Loucy (cell line): ENCODE data around the gene CRACR2A.

Experiments
- H2AFZ ChIP-seq: fragments of 200-600 bp; sonication (generic); 2 replicates; pipeline ENCODE4 v1.6.0; 2016; ENCODE audit warnings: antibody characterized with exemption, mild to moderate bottlenecking, low read length, moderate library complexity
- H3F3A ChIP-seq: fragments of 200-600 bp; 2 replicates; pipeline ENCODE4 v1.6.0; 2016; ENCODE audit warnings: antibody characterized with exemption, low read depth, mild to moderate bottlenecking
- H3K27me3 ChIP-seq: fragments of 200-600 bp; sonication (generic); 2 replicates; pipeline ENCODE4 v1.6.1; 2014; ENCODE audit warnings: low read length, mild to moderate bottlenecking; ENCODE audit not compliant: insufficient read depth, poor library complexity, severe bottlenecking
- H3K36me3 ChIP-seq: fragments of 200-600 bp; sonication (generic); 2 replicates; pipeline ENCODE4 v1.6.1; 2016; ENCODE audit warnings: low read length; ENCODE audit not compliant: insufficient read depth
- H3K4me1 ChIP-seq: fragments of 200-600 bp; sonication (generic); 2 replicates; pipeline ENCODE4 v1.5.1; 2014; ENCODE audit warnings: low read length, mild to moderate bottlenecking; ENCODE audit not compliant: insufficient read depth, poor library complexity, severe bottlenecking
- H3K4me2 ChIP-seq: fragments of 200-600 bp; sonication (generic); 2 replicates; pipeline ENCODE4 v1.6.0; 2014; ENCODE audit warnings: antibody characterized with exemption, low read length, low read depth, mild to moderate bottlenecking; ENCODE audit not compliant: poor library complexity, severe bottlenecking
- H3K4me3 ChIP-seq: fragments of 200-600 bp; sonication (generic); 2 replicates; pipeline ENCODE4 v1.5.1; 2014; ENCODE audit warnings: low read length, mild to moderate bottlenecking, mixed read lengths; ENCODE audit not compliant: poor library complexity, severe bottlenecking
- H3K79me2 ChIP-seq: fragments of 200-600 bp; sonication (generic); 2 replicates; pipeline ENCODE4 v1.6.1; 2014; ENCODE audit warnings: low read length; ENCODE audit not compliant: insufficient read depth
- H3K9ac ChIP-seq: fragments of 200-600 bp; sonication (generic); 2 replicates; pipeline ENCODE4 v1.6.0; 2014; ENCODE audit warnings: mild to moderate bottlenecking, low read depth, low read length, moderate library complexity; ENCODE audit not compliant: poor library complexity, severe bottlenecking
- H3K9me2 ChIP-seq: fragments of 200-600 bp; sonication (generic); replicated peaks from 2 replicates; pipeline ENCODE4 v1.6.1; 2016; ENCODE audit warnings: low read depth, low read length, mixed read lengths
- H3K9me3 ChIP-seq: fragments of 200-600 bp; sonication (generic); 2 replicates; pipeline ENCODE4 v1.6.1; 2014; ENCODE audit warnings: mild to moderate bottlenecking, antibody characterized with exemption, low read length, low read depth; ENCODE audit not compliant: insufficient read depth
- H4K20me1 ChIP-seq: fragments of 200-600 bp; sonication (generic); 2 replicates; pipeline ENCODE4 v1.6.0; 2014; ENCODE audit warnings: antibody characterized with exemption, low read length, mild to moderate bottlenecking; ENCODE audit not compliant: insufficient read depth, poor library complexity, severe bottlenecking
- EZH2phosphoT487 ChIP-seq: fragments of 200-600 bp; IDR thresholded peaks from 2 replicates; pipeline ENCODE4 v1.6.1; 2018; ENCODE audit warnings: antibody characterized with exemption, mild to moderate bottlenecking, moderate library complexity, borderline replicate concordance
- TF ChIP-seq, protein P1 (sequence below): fragments of 200-600 bp; sonication (generic); conservative IDR thresholded peaks from 2 replicates; pipeline ENCODE4 v1.5.1; 2014; ENCODE audit warnings: mild to moderate bottlenecking, antibody characterized with exemption, low read length

The CRACR2A gene

DNA sequence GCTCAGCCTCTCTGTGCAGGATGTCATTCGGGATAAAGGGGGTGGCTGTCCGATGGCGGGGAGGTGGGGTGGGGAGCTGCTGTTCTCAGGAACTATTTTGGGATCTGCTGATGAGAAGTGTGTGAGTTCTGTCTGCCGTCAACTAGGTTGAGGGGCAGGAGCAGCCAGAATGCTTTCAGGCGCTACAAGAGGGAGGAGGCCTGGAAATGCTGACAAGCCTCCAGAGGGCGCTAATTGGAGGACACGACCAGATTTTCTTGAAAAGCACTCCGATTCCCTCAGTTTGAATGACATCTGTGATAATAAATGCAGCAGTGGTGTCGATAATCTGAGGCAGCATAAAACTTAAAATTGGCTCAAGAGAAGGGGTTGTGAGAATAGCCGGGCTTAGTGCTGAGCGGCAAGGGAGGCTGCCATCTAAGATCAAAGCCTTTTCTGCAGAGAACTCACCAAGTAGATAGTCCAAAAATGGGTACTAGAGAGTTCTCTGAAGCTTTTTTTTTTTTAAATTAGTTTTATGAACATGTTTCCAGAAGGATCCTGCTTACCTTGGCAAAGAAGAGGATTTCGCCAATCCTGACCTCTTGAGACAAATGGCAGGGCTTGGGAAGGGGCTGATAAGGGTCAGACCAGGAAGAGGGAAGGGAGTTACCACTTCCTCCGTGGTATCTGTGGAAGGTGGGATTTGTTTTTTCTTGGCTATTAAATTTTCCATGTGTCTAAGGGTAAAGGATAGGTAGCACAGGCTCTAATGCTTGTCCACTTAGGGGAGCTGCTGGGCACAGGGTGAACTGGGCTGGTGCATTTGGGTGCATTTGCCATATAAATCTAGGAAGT is 94.4 kb downstream of the CRACR2A start:
- no peak overlapping the region for H3K9ac ChIP-seq
- no peak overlapping the region for H3K4me3 ChIP-seq
- H3F3A ChIP-seq = no peaks in the 10 kb centered on the region
- peaks cover 63% of the 10 kb centered on the region; the same call in 1 of the 2 replicates for H3K36me3 ChIP-seq
- no peak overlapping the region for H2AFZ ChIP-seq
- H3K9me2 ChIP-seq = no peaks in the 10 kb centered on the region
- H3K4me1 ChIP-seq = no peaks in the 10 kb centered on the region
- no peaks in the 10 kb centered on the region for H3K27me3 ChIP-seq
- TF ChIP-seq, protein P1, sequence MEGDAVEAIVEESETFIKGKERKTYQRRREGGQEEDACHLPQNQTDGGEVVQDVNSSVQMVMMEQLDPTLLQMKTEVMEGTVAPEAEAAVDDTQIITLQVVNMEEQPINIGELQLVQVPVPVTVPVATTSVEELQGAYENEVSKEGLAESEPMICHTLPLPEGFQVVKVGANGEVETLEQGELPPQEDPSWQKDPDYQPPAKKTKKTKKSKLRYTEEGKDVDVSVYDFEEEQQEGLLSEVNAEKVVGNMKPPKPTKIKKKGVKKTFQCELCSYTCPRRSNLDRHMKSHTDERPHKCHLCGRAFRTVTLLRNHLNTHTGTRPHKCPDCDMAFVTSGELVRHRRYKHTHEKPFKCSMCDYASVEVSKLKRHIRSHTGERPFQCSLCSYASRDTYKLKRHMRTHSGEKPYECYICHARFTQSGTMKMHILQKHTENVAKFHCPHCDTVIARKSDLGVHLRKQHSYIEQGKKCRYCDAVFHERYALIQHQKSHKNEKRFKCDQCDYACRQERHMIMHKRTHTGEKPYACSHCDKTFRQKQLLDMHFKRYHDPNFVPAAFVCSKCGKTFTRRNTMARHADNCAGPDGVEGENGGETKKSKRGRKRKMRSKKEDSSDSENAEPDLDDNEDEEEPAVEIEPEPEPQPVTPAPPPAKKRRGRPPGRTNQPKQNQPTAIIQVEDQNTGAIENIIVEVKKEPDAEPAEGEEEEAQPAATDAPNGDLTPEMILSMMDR = peak; percentile 72
- TF ChIP-seq EZH2phosphoT487 = no peak
- no peaks in the 10 kb centered on the region for H3K79me2 ChIP-seq
- no peaks in the 10 kb centered on the region for H4K20me1 ChIP-seq
- no peaks in the 10 kb centered on the region for H3K9me3 ChIP-seq
- H3K4me2 ChIP-seq = no peak overlapping the region

DNA sequence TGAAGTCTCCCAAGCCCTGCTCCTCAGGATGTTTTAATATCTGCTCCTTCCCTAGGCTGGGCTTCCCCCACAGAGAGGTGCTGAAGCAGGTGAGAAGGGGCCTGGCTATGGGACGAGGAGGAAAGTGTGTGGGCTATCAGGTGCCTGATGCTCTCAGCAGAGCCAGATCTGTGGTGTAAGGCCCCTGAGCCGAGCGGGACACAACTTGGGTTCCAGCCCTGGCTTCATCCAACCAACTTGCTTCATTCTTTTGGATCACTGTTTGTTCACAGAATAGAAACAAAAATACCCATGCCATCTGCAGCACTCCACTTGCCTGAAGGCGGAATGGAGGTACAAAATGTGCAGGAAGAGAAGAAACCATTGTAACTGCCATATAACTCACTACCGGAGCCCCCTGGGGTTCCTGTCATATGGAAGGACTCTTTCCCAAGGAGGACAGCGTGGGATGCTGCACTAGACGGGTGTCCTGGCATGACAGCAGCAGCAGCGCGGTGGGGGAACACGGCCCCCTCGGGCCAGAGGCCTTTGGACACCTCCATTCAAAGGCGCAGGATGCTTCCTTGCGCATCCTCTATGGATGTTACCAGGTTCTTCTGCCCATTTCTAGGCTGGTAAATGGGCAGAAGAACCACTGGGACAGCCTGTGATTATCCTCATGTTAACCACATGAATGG is 95.8 kb downstream of the CRACR2A start:
- Histone ChIP-seq H3K79me2 (no peaks in the 10 kb centered on the region), H2AFZ (no peak overlapping the region), H3K9me3 (no peaks in the 10 kb centered on the region), H3K9ac (no peak overlapping the region), H3K36me3 (peaks cover 67% of the 10 kb centered on the region; the same call in 1 of the 2 replicates), H3K4me1 (no peaks in the 10 kb centered on the region), H3K4me3 (no peak overlapping the region), H3K4me2 (no peak overlapping the region), H3F3A (no peaks in the 10 kb centered on the region), H4K20me1 (no peaks in the 10 kb centered on the region), H3K9me2 (no peaks in the 10 kb centered on the region), H3K27me3 (no peaks in the 10 kb centered on the region)
- no peak for TF ChIP-seq EZH2phosphoT487
- TF ChIP-seq, protein P1 = no peak

DNA sequence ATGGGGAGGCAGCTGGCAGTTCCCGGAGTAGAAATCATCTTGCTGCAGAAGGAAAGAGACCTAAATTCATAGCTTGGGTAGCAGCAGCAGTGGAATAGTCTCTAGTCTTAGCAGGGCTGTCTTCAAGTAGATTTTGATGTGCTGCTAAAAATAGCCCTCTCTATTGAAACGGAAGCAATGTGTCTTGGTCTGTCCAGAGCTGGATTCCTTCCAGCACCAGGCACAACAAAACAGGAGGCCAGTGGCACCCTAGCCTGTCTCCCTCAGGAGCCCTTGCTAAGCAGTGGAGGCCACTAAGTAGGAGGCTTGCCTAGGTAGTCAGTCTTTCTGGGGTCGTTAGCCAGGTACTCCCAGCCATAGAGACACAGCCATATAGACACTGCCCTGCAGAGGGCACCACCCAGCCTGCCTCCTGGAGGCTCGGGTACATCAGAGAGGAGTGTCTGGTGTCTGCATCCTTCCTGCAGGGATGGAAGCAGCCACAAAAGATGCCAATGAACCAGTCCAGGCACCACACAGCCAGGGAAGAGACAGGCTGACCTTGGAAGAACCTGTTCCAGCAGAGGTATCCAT is 97.5 kb downstream of the CRACR2A start:
- H3K27me3 ChIP-seq = no peaks in the 10 kb centered on the region
- H3K9me3 ChIP-seq = no peaks in the 10 kb centered on the region
- H2AFZ ChIP-seq = no peak overlapping the region
- H3K36me3 ChIP-seq = peaks cover 59% of the 10 kb centered on the region; the same call in 1 of the 2 replicates
- no peaks in the 10 kb centered on the region for H3K79me2 ChIP-seq
- H3K4me2 ChIP-seq = no peak overlapping the region
- no peak overlapping the region for H3K4me3 ChIP-seq
- H3K4me1 ChIP-seq = no peaks in the 10 kb centered on the region
- TF ChIP-seq, protein P1 = peak; percentile 52
- TF ChIP-seq EZH2phosphoT487 = no peak
- H3K9me2 ChIP-seq = no peaks in the 10 kb centered on the region
- H4K20me1 ChIP-seq = no peaks in the 10 kb centered on the region
- H3F3A ChIP-seq = no peaks in the 10 kb centered on the region
- no peak overlapping the region for H3K9ac ChIP-seq
